Caco-2 (cell line): ENCODE measurements around the gene MKNK2. TPM values are rescaled to one million over a fixed set of nuclear protein-coding genes. Genes with fewer than 3 reads are reported as not detected.

Experiments used
- BruUV-seq: library from RNA; stranded (reverse); fragments of 400-500 nt; replicated peaks from 2 replicates; lab custom pipeline; 2021; lab: Mats Ljungman, UMichigan
- CTCF ChIA-PET: fragments of 300-600 bp; sonication (Branson Sonifier 250); formaldehyde crosslinking; loops from one replicate; lab custom pipeline; 2022; ENCODE audit warnings: antibody characterized with exemption; lab: Charles Lee
- POLR2A ChIA-PET: fragments of 300-600 bp; sonication (Branson Sonifier 250); formaldehyde crosslinking; loops from one replicate; lab custom pipeline; 2022; ENCODE audit warnings: antibody characterized with exemption; lab: Charles Lee
- DNase-seq, 2 experiments: peaks; one replicate each; pipeline versions ENCODE4 v3.0.0 to v3.0.0-alpha.2; 2020 to 2022
- H3K27me3 ChIP-seq: replicated peaks from 2 replicates; pipeline ENCODE4 v1.6.0; 2011; ENCODE audit warnings: low read length; ENCODE audit not compliant: control insufficient read depth, insufficient read depth
- H3K36me3 ChIP-seq: 2 replicates; pipeline ENCODE4 v1.5.1; 2011; ENCODE audit warnings: low read length; ENCODE audit not compliant: control insufficient read depth, insufficient read depth
- H3K4me1 ChIP-seq: fragments of 250-450 bp; sonication (Bioruptor Pico); 2 replicates; pipeline ENCODE4 v1.5.1; 2020; ENCODE audit warnings: mild to moderate bottlenecking
- H3K4me3 ChIP-seq: 2 replicates; pipeline ENCODE4 v1.5.1; 2011; ENCODE audit warnings: low read depth, mild to moderate bottlenecking, control low read depth, low read length
- H3K9me3 ChIP-seq: fragments of 250-450 bp; sonication (Bioruptor Pico); 2 replicates; pipeline ENCODE4 v1.5.1; 2020; ENCODE audit warnings: mild to moderate bottlenecking, moderate library complexity
- H3K27ac Mint-ChIP-seq: one replicate; pipeline ENCODE4 v1.8.0; 2022; ENCODE audit warnings: mixed read lengths; ENCODE audit not compliant: unreplicated experiment
- H3K27me3 Mint-ChIP-seq: one replicate; pipeline ENCODE4 v1.8.0; 2022; ENCODE audit warnings: mixed read lengths; ENCODE audit not compliant: insufficient read depth, unreplicated experiment
- H3K36me3 Mint-ChIP-seq: one replicate; pipeline ENCODE4 v1.8.0; 2022; ENCODE audit warnings: mild to moderate bottlenecking, mixed read lengths; ENCODE audit not compliant: insufficient read depth, unreplicated experiment
- H3K4me1 Mint-ChIP-seq: one replicate; pipeline ENCODE4 v1.8.0; 2022; ENCODE audit warnings: low read depth, mixed read lengths; ENCODE audit not compliant: unreplicated experiment
- H3K4me3 Mint-ChIP-seq: one replicate; pipeline ENCODE4 v1.8.0; 2022; ENCODE audit warnings: mild to moderate bottlenecking, moderate library complexity, mixed read lengths; ENCODE audit not compliant: unreplicated experiment
- H3K9me3 Mint-ChIP-seq: one replicate; pipeline ENCODE4 v1.8.0; 2022; ENCODE audit warnings: mixed read lengths; ENCODE audit not compliant: unreplicated experiment
- CTCF ChIP-seq, 2 experiments: fragments of 200-600 bp in 1 of 2; IDR thresholded peaks; 1 replicate in 1 of 2; 2 replicates in 1 of 2; pipeline versions ENCODE4 v1.5.1 to v1.8.0; 2011 to 2022; ENCODE audit warnings: antibody characterized with exemption in 1 of 2, control low read depth in 1 of 2, inconsistent platforms in 1 of 2, low read depth in 1 of 2, low read length in 1 of 2, mild to moderate bottlenecking in 1 of 2, moderate library complexity in 1 of 2; ENCODE audit not compliant: insufficient read depth in 1 of 2, severe bottlenecking in 1 of 2, unreplicated experiment in 1 of 2
- intact Hi-C: fragments of 100-400 bp; cut with micrococcal nuclease; formaldehyde crosslinking; loops from one replicate; pipeline ENCODE4 v1.10.0; 2022; ENCODE audit not compliant: unreplicated experiment
- total RNA-seq: library from RNA; stranded (reverse); gene quantifications from 2 replicates; pipeline ENCODE4 v1.2.3, GENCODE V29; 2022

Gene MKNK2
- total RNA-seq, 1 experiment from 2014 or later, result 162 TPM

- no peaks in the 10 kb centered on the region for H3K27me3 Mint-ChIP-seq
- no peak overlapping the region for H3K4me3 ChIP-seq
- no peaks in the 10 kb centered on the region for H3K4me1 Mint-ChIP-seq
- H3K4me1 ChIP-seq, result peaks cover 18% of the 10 kb centered on the region
- H3K27me3 ChIP-seq, result no peaks in the 10 kb centered on the region
- CTCF ChIA-PET, result no interaction called here
- H3K9me3 ChIP-seq, result no peaks in the 10 kb centered on the region
- TF ChIP-seq CTCF (IDR thresholded peaks at IDR 0.05; ENCODE audit: insufficient read depth in 1 of 2, low read depth in 1 of 2, low read length in 1 of 2, severe bottlenecking in 1 of 2, unreplicated experiment in 1 of 2), result no peak
- H3K36me3 Mint-ChIP-seq, result peaks cover 42% of the 10 kb centered on the region
- no peak overlapping the region for H3K27ac Mint-ChIP-seq
- no peak overlapping the region for H3K4me3 Mint-ChIP-seq
- intact Hi-C loops, result no loop called here
- POLR2A ChIA-PET, result interaction anchor here (0.6 kb wide), 1 partner anchor 99 kb away, joined by 3 read pairs; no protein-coding TSS in a partner anchor
- BruUV-seq, result no TSS peak
- DNase-seq, result no peak
- H3K36me3 ChIP-seq, result peaks cover 4% of the 10 kb centered on the region
- H3K9me3 Mint-ChIP-seq, result no peaks in the 10 kb centered on the region
Observed at GRCh38 chr19:2047076-2047448, 4.0 kb downstream of the MKNK2 start.

GRCh38 chr19:2046046-2046907 lies 4.8 kb downstream of the MKNK2 start:
- TF ChIP-seq CTCF (IDR thresholded peaks at IDR 0.05; ENCODE audit: insufficient read depth in 1 of 2, low read depth in 1 of 2, low read length in 1 of 2, severe bottlenecking in 1 of 2, unreplicated experiment in 1 of 2), result no peak
- H3K4me3 ChIP-seq, result no peak overlapping the region
- intact Hi-C loops, result no loop called here
- no peaks in the 10 kb centered on the region for H3K27me3 ChIP-seq
- no peaks in the 10 kb centered on the region for H3K9me3 Mint-ChIP-seq
- H3K4me3 Mint-ChIP-seq, result no peak overlapping the region
- ChIA-PET POLR2A (no interaction called here), CTCF (no interaction called here)
- H3K36me3 ChIP-seq, result peaks cover 4% of the 10 kb centered on the region
- H3K9me3 ChIP-seq, result no peaks in the 10 kb centered on the region
- H3K4me1 ChIP-seq, result peaks cover 11% of the 10 kb centered on the region; the same call in 1 of the 2 replicates
- H3K4me1 Mint-ChIP-seq, result no peaks in the 10 kb centered on the region
- peaks cover 38% of the 10 kb centered on the region for H3K36me3 Mint-ChIP-seq
- no peaks in the 10 kb centered on the region for H3K27me3 Mint-ChIP-seq
- BruUV-seq, result no TSS peak
- no peak overlapping the region for H3K27ac Mint-ChIP-seq
- no peak for DNase-seq

DNA sequence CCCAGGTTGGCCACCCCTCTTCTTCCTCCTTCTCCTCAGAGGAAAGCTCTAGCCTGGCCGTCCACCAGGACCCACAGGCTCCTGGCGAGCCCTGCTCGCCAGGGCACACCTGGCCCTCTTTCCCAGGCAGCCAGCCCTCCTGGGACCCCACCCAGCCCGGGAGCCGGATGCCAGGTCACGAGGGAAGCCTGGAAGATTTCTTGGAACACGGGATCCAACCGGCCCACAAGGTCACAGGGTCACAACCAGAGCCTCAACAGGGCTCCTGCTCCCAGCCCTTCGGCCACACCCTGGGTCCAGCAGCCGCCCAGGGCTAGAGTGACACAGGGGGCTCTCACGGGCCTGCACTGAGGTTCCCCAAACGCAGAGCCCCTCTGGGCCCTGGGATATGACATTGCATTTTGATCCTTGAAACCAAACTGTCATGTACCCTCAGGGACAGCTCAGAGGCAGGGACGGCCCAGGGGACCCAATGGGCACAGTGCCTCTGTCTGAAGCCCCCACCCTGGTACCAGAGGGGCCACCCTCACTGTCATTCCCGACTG lies 5.5 kb downstream of the MKNK2 start:
- H3K4me3 ChIP-seq, result no peak overlapping the region
- no peak overlapping the region for H3K4me3 Mint-ChIP-seq
- H3K27me3 Mint-ChIP-seq, result no peaks in the 10 kb centered on the region
- intact Hi-C loops, result no loop called here
- BruUV-seq, result no TSS peak
- TF ChIP-seq CTCF (IDR thresholded peaks at IDR 0.05; ENCODE audit: insufficient read depth in 1 of 2, low read depth in 1 of 2, low read length in 1 of 2, severe bottlenecking in 1 of 2, unreplicated experiment in 1 of 2), result no peak
- no peak for DNase-seq
- peaks cover 11% of the 10 kb centered on the region; the same call in 1 of the 2 replicates for H3K4me1 ChIP-seq
- POLR2A ChIA-PET, result no interaction called here
- CTCF ChIA-PET, result no interaction called here
- H3K36me3 ChIP-seq, result peaks cover 4% of the 10 kb centered on the region
- no peak overlapping the region for H3K27ac Mint-ChIP-seq
- H3K36me3 Mint-ChIP-seq, result peaks cover 33% of the 10 kb centered on the region
- no peaks in the 10 kb centered on the region for H3K27me3 ChIP-seq
- H3K9me3 ChIP-seq, result no peaks in the 10 kb centered on the region
- no peaks in the 10 kb centered on the region for H3K9me3 Mint-ChIP-seq
- H3K4me1 Mint-ChIP-seq, result no peaks in the 10 kb centered on the region
